Occipital lobe (tissue), 2 donors: ENCODE results near the gene ALCAM. TPM values are rescaled to one million over a fixed set of nuclear protein-coding genes. Genes with fewer than 3 reads are reported as not detected.

Experiments
- DNase-seq: peaks from one replicate; lab custom pipeline; 2025; lab: John Stamatoyannopoulos, UW
- total RNA-seq: library from RNA; depleted of rRNA; stranded (reverse); fragments of >200 nt; gene quantifications from one replicate; pipeline ENCODE4 v1.2.3, GENCODE V29; 2014

ALCAM gene
- total RNA-seq, result 119 TPM

DNA sequence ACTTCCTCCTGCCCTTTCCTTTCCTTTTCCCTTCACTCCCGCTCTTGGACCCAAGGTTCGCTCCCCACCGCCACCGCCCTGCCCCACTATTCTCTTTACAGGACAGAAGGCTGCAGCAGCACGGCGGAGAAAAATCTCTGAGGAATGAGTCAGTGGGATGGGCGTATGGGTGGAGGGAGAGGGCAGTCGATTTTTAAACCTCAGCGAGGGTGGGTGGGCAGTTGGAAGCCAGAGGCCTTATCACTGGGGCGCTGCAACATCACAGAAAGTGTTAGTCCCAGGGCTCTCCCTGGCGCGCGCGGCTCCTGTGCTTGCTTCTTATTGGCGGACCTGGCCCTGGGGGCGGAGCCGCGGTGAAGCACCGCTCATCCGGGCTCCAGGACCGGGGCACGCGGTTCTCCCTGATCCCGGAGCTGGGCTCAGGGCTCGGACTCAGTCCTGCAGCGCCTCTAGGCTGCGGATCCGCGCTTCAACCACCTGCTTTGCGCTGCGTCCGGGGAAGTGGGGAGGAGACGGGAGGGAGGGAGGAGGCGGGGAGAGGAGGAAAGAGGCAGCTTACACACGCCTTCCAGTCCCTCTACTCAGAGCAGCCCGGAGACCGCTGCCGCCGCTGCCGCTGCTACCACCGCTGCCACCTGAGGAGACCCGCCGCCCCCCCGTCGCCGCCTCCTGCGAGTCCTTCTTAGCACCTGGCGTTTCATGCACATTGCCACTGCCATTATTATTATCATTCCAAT is at the start of gene ALCAM:
ALCAM (plus strand) TSS at position 584 of the 737 bp plus-strand sequence.
- DNase-seq, result peak; percentile 94

GRCh38 chr3:105317841-105318240 is 48.9 kb upstream of the ALCAM start:
- no peak for DNase-seq

DNA sequence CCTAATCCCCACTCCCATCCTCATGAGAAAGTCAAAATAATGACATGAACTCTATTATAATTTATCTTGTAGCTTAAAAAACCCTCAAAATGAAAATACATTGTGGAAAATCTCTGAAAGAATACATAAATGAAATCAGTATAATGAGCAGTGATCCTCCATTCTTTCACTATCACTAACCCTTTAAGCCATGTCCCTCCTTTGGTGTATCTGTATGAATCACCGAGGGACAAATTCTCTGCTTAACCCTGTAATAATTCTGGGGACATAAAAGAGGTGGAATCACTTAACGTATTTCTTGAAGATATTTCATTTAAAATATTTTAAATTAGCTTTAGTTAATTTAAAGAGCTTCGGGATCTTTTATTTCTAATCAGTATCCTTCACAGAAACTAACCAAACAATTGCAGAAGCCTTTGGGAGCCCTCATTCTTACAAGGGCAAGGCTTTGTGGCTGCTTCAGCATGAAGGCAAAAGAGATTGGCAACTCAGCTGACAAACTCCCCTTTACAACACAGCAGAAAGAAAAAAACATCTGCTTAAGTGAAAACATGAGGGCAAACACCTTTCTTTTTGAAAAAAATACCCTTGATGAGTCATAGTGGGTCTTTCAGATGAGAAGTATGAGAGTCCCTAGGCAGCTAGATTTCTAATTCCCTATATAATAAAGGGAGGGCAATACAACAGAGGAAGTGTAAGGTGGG is 44.0 kb upstream of the ALCAM start:
- no peak for DNase-seq

DNA sequence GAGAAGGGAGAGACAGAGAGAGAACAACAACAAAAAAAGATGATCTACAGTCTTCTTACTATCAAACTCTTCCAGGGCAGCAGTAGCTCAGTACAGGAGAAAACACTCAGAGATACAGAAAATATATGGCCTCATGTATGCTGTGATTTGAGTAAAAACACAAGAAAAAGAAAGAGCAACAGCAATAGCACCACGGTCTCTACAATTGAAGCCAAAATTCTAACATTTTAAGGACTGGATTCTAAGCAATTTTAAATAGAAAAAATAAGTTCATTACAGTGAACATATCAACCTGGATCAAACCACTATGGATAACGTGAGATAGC is 43.5 kb upstream of the ALCAM start:
- DNase-seq, result no peak

DNA sequence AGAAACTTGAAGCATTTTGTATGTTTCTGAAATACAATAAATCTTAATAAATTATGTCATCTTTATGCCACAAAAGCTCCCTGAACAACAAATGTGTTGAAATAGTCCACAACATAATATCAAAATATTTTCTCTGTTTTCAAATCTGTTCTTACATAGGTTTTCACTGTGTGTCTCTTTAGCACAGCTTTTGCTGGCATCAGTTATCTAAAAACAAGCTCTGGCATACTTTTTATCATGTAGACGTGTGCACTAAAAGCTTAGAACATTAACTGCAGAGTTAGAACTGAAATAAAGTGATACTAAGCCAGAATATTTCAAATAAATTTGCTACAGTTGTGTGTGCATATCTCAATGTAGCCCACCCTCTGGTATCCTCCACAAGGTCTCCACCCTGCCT is 41.8 kb upstream of the ALCAM start:
- no peak for DNase-seq

DNA sequence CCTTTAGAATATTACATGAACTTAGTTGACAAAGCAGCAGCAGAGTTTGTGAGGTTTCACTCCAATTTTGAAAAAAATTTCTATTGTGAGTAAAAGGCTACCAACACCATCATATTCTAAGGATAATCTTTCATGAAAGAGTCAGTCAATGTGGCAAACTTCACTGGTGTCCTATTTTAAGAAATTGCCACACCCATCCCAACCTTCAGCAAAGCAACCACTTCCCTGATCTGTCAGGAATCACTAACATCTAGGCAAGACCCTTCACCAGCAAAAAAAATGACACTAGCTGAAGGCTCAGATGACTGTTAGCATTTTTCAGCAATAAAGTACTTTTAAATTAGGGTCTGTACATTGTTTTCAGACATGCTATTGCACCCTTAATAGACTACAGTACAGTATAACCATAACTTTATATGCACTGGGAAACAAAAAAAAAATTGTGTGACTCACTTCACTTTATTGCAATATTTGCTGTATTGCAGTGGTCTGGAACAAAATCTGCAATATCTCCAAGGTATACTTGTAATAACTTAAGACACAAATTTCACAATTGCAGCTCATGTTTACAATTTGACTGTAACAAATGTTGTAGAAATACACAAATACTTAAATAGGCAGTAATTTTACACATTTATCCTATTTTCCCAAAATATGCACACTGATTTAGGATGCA is 38.9 kb upstream of the ALCAM start:
- DNase-seq, result no peak

- no peak for DNase-seq
Observed at GRCh38 chr3:105328338-105328730, 38.4 kb upstream of the ALCAM start.

DNA sequence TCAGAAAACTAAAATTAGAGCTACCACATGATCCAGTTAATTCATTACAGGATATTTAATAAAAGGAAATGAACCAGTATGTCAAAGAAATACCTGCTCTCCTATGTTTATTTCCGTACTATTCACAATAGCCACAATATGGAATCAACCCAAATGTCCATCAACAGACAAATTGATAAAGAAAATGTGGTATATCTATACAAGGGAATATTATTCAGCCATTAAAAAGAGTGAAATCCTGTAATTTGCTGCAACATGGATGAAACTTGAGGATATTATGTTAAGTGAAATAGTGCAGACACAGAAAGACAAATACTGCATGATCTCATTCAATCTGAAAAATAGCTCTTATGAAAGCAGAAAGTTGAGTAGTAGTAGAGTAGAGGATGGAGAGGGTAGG is 33.7 kb upstream of the ALCAM start:
- DNase-seq, result no peak

- no peak for DNase-seq
Observed at GRCh38 chr3:105334138-105334882, 32.4 kb upstream of the ALCAM start.

DNA sequence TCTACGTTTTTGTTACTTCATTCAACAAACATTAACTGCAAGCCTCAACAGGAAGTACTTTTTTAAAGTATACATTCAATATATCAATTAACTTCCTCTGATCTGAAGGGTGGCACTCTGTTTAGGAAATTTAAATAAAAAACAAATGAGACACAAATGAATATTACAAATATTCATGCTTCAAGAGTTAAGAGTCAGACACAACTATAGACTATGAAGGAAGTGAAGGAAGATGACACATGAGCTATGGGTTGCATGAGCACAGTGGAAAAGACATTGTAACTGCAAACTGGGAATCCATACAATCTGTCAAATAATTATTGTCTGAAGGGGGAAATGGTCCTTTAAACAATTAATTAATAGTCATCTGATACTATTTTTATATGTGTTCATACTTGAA is 26.8 kb upstream of the ALCAM start:
- DNase-seq, result no peak

GRCh38 chr3:105343991-105344390 is 22.7 kb upstream of the ALCAM start:
- no peak for DNase-seq

- DNase-seq, result no peak
Observed at GRCh38 chr3:105345156-105345555, 21.6 kb upstream of the ALCAM start.

DNA sequence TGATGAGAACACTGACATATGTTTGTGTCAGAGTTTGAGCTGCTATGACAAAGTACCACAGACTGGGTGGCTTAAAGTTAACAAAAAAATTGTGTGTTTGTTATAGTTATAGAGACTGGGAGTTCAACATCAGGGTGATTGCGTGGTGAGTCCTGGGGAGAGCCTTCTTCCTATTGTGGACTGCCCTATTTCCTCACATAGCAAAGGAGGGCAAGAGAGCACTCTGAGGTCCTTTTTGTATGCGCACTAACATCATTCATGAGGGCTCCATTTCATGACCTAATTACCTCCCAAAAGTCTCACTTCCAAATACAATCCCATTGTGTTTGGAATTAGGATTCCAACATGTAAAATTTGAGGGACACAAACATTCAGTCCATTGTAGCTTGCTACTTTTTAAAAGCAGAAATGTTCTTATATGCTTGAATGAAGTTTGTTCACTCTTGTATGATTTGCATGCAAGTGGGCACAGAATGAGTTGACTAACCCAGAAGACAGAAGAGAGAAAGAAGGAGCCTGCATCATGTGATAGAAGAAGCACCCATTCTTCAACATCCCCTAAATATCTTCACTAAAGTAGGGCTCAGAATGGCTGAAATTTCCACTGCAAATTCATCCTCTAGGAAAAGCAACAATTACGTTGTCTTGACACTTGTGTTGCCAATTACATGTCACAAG is 18.9 kb upstream of the ALCAM start:
- no peak for DNase-seq

- no peak for DNase-seq
Observed at GRCh38 chr3:105348307-105348706, 18.4 kb upstream of the ALCAM start.

GRCh38 chr3:105349684-105350387 is 16.9 kb upstream of the ALCAM start:
- DNase-seq, result no peak

DNA sequence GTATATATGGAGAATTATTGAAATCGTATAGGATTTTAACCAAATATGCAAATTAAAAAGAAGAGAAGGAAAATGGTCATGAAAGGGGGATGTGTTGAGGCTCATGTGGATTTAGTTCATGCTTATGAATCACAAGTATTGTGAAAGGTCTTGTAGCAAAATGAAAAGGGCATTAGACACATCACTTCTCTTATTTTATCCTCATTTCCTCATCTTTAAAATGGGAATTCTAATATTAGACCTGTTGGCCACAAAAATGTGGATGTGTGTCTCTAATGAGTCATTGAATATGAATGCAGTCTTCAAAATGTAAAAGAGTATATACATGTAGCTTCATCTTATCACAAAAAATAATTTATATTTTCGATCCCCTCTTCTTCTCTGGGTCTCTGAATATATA is 14.9 kb upstream of the ALCAM start:
- no peak for DNase-seq

DNA sequence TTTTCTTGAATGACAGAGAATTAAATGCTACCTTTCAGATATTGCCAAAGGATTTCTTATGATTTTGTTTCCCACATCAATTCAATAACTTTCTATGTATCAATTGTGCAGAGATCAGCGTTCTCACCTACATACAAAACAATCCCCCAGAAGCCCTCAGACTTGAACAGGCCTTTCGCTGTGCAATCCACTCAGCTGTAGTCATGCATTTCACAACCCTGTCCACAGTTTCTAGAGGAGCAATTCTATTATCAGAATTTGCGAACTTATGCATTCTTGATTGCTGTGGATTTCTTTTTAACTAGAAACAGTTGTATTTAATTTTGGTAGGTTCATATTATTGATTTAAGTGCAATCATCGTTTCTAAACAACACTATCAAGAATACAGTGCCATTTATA is 13.7 kb upstream of the ALCAM start:
- DNase-seq, result no peak

- peak; percentile 15 for DNase-seq
Observed at GRCh38 chr3:105353485-105354161, 13.1 kb upstream of the ALCAM start.

DNA sequence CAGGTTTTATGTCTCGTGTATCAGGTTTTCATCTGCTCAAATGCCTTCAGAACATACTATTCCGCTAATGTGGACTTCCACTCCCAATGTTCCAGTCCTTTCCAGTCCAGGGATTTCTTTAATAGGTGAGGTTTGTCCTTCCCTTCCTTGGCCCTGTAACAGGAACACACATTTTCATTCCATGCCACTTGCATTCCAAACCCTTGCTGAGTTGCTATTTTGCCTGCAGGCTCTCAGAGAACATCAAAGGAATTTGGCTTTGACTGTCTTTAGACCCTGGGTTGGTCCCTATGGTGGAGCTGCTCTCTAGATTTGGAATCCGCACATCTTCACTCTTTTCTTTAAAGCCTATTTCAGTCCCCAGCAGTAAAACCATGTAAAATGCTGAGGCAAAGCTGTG is 12.3 kb upstream of the ALCAM start:
- DNase-seq, result no peak

GRCh38 chr3:105355408-105356061 is 11.2 kb upstream of the ALCAM start:
- no peak for DNase-seq
